Measurements from ENCODE around the gene BNIP3.

- TF ChIP-seq RAD21 (IDR thresholded peaks at IDR 0.05; ENCODE audit: low read depth) (no peak), CTCF (IDR thresholded peaks at IDR 0.05 in 2 of 3, conservative IDR thresholded peaks at IDR 0.05 in 1 of 3; ENCODE audit: borderline replicate concordance in 1 of 3, insufficient read depth in 1 of 3, low read depth in 2 of 3, low read length in 2 of 3) (no peak), JUND (IDR thresholded peaks at IDR 0.05) (no peak), REST (IDR thresholded peaks at IDR 0.05; ENCODE audit: low read depth) (no peak), POLR2A (IDR thresholded peaks at IDR 0.05; ENCODE audit: borderline replicate concordance, extremely low read depth, insufficient read depth, insufficient read length) (no peak), YY1 (IDR thresholded peaks at IDR 0.05; ENCODE audit: extremely low read depth, insufficient replicate concordance, low read depth, low read length) (no peak), CBX3 (IDR thresholded peaks at IDR 0.05; ENCODE audit: low read depth) (no peak), SIN3A (IDR thresholded peaks at IDR 0.05; ENCODE audit: low read depth) (no peak), EZH2 (IDR thresholded peaks at IDR 0.05) (no peak), ZFX (IDR thresholded peaks at IDR 0.05) (no peak), ATF3 (IDR thresholded peaks at IDR 0.05) (no peak), SRF (IDR thresholded peaks at IDR 0.05; ENCODE audit: low read depth) (no peak), POLR2AphosphoS5 (IDR thresholded peaks at IDR 0.05; ENCODE audit: low read depth, low read length) (no peak)
Measured at GRCh38 chr10:131970946-131971345, 10.8 kb downstream of the BNIP3 start.

All from HCT116 (cell line).